ENCODE measurements around the gene FKBP5. TPM values are rescaled to one million over a fixed set of nuclear protein-coding genes. Genes with fewer than 3 reads are reported as not detected.

Gene FKBP5
- total RNA-seq, 1 donor from 2014 or later = 5.9 TPM

DNA sequence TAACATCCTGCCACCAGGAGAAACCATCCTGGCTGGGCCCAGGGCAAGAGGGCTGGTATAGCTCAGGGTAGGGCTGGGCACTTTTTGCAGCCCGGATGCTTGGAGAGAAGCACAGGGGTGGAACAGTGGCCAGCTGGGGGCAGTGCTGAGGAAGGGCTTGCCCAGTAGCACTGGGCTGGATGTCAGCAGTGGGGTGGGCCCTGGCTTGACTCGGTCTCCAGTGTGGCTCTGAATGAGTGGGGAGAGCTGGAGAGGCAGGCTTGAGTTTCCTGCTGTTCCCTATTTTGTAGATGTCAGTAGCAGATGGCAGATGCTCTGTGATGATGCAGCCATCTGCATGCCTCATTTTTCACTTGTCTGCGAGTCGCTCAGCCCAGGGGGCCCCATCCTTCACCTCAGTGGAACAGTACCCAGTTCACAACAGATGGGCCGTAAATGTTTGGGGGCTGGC lies 119.7 kb downstream of the FKBP5 start:
- peaks cover 8% of the 10 kb centered on the region for H3K27me3 Mint-ChIP-seq
- peaks cover 9% of the 10 kb centered on the region for H3K9me3 Mint-ChIP-seq (ENCODE audit: low read depth)
- H3K27ac Mint-ChIP-seq = no peak overlapping the region
- H3K4me1 Mint-ChIP-seq (ENCODE audit: low read depth) = no peaks in the 10 kb centered on the region
- TF ChIP-seq, protein P1, sequence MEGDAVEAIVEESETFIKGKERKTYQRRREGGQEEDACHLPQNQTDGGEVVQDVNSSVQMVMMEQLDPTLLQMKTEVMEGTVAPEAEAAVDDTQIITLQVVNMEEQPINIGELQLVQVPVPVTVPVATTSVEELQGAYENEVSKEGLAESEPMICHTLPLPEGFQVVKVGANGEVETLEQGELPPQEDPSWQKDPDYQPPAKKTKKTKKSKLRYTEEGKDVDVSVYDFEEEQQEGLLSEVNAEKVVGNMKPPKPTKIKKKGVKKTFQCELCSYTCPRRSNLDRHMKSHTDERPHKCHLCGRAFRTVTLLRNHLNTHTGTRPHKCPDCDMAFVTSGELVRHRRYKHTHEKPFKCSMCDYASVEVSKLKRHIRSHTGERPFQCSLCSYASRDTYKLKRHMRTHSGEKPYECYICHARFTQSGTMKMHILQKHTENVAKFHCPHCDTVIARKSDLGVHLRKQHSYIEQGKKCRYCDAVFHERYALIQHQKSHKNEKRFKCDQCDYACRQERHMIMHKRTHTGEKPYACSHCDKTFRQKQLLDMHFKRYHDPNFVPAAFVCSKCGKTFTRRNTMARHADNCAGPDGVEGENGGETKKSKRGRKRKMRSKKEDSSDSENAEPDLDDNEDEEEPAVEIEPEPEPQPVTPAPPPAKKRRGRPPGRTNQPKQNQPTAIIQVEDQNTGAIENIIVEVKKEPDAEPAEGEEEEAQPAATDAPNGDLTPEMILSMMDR (IDR thresholded peaks at IDR 0.05; ENCODE audit: unreplicated experiment) = peak; percentile 25
- peaks cover 3% of the 10 kb centered on the region for H3K36me3 Mint-ChIP-seq (ENCODE audit: insufficient read depth)
- DNase-seq (ENCODE audit: low spot score, unreplicated experiment) = no peak
- no peak overlapping the region for H3K4me3 Mint-ChIP-seq (ENCODE audit: low read depth)

DNA sequence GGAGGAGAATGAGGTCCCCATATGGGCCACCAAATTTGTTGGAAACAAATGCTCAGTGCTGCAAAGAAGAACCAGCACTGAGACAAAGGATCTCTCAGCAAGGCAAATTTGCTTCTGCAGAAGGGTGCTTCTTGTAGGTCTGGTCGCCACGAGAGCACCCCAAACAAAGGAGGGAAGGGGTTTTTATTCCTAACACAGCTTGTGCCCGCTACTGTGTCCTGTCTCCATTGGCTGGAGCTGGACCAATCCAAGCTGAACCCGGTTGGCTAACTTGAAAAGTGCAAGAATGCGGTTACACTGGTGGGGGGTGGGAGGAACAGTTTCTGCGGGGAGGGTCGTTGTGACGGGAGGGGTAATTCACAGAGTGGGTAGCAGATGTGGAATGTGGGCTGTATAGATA lies 121.9 kb downstream of the FKBP5 start:
- H3K9me3 Mint-ChIP-seq (ENCODE audit: low read depth) = peaks cover 9% of the 10 kb centered on the region
- peaks cover 3% of the 10 kb centered on the region for H3K36me3 Mint-ChIP-seq (ENCODE audit: insufficient read depth)
- H3K4me1 Mint-ChIP-seq (ENCODE audit: low read depth) = no peaks in the 10 kb centered on the region
- H3K4me3 Mint-ChIP-seq (ENCODE audit: low read depth) = peak overlapping the region; percentile 40
- TF ChIP-seq, protein P1 (IDR thresholded peaks at IDR 0.05; ENCODE audit: unreplicated experiment) = no peak
- peak overlapping the region; percentile 69 for H3K27ac Mint-ChIP-seq
- peaks cover 12% of the 10 kb centered on the region for H3K27me3 Mint-ChIP-seq
- DNase-seq (ENCODE audit: low spot score, unreplicated experiment) = no peak

DNA sequence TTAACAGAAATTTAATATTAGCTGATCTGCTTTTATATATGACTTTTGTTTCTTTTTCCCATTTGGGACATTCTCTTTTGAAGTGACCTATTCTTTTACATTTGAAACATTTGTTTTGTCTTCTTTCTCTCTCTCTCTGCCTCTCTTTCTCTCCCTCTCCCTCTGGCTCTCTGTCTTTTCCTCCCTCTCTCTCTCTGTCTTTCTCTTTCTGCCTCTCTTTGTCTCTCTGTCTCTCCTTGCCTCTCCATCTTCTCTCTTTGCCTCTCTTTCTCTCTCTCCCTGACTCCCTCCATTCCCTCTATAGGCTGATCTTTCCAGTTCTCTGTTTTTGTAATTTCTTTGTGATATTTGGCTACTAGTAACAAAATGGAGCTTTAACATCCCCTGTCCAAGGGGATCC lies 124.0 kb downstream of the FKBP5 start:
- TF ChIP-seq, protein P1 (IDR thresholded peaks at IDR 0.05; ENCODE audit: unreplicated experiment) = no peak
- Mint-ChIP-seq H3K27ac (no peak overlapping the region), H3K36me3 (ENCODE audit: insufficient read depth) (peaks cover 3% of the 10 kb centered on the region), H3K9me3 (ENCODE audit: low read depth) (peaks cover 9% of the 10 kb centered on the region), H3K27me3 (peaks cover 12% of the 10 kb centered on the region), H3K4me3 (ENCODE audit: low read depth) (no peak overlapping the region), H3K4me1 (ENCODE audit: low read depth) (peaks cover 2% of the 10 kb centered on the region)
- no peak for DNase-seq (ENCODE audit: low spot score, unreplicated experiment)

DNA sequence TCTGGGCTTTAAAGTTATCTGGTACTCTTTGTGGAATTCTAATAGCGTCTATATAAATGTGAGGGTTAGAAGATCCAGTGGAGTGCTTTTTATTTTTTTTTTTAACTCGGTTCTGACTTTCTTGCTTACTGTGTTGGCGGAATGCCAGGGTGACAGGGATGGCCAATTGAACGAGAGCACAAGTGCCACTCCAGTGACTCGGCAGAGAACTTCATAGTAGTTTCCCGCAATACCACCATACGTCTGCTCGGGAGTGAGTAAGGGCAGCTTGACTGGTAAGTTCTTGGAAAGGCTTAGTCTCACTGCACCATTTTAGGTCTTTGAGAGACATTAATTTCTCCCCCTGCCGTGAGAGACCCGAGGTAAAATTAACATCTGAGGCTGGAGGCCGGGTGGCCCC lies 126.7 kb downstream of the FKBP5 start:
- no peak for DNase-seq (ENCODE audit: low spot score, unreplicated experiment)
- Mint-ChIP-seq H3K4me3 (ENCODE audit: low read depth) (no peak overlapping the region), H3K9me3 (ENCODE audit: low read depth) (peaks cover 8% of the 10 kb centered on the region), H3K27me3 (peaks cover 12% of the 10 kb centered on the region), H3K27ac (no peak overlapping the region), H3K4me1 (ENCODE audit: low read depth) (peaks cover 5% of the 10 kb centered on the region), H3K36me3 (ENCODE audit: insufficient read depth) (peaks cover 3% of the 10 kb centered on the region)
- TF ChIP-seq, protein P1 (IDR thresholded peaks at IDR 0.05; ENCODE audit: unreplicated experiment) = no peak

DNA sequence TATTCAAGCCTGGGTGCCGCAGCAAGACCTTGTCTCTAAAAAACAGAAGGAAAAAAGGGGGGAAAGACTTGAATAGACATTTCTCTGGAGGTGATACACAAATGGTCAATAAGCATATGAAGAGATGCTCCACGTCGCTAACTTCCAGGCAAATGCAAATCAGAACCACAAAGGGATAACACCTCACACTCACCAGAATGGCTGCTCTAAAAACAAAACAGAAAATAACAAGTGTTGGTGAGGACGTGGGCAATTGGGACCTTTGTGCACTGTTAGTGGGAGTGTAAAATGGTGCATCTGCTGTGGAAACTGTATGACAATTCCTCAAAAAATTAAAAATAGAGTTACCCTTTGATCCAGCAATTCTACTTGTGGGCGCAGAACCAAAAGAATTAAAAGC lies 127.6 kb downstream of the FKBP5 start:
- H3K27me3 Mint-ChIP-seq = peaks cover 12% of the 10 kb centered on the region
- H3K36me3 Mint-ChIP-seq (ENCODE audit: insufficient read depth) = no peaks in the 10 kb centered on the region

More for the DNA sequence above, 127.6 kb downstream of the FKBP5 start:
- H3K27ac Mint-ChIP-seq = no peak overlapping the region
- no peak overlapping the region for H3K4me3 Mint-ChIP-seq (ENCODE audit: low read depth)
- DNase-seq (ENCODE audit: low spot score, unreplicated experiment) = no peak
- no peaks in the 10 kb centered on the region for H3K9me3 Mint-ChIP-seq (ENCODE audit: low read depth)
- peaks cover 5% of the 10 kb centered on the region for H3K4me1 Mint-ChIP-seq (ENCODE audit: low read depth)
- TF ChIP-seq, protein P1 (IDR thresholded peaks at IDR 0.05; ENCODE audit: unreplicated experiment) = no peak
